Right lobe of liver (tissue), 4 donors: ENCODE results near the gene CPSF4.

Experiments used
- CTCF ChIP-seq, 4 donors: fragments of 200-600 bp in 3 of 4; fragments of 450-650 bp in 1 of 4; IDR thresholded peaks; one replicate each; pipeline versions ENCODE4 v1.5.1 to v1.8.0; 2016 to 2022; ENCODE audit warnings: antibody characterized with exemption in 4 of 4, mild to moderate bottlenecking in 2 of 4
- POLR2A ChIP-seq: fragments of 450-650 bp; IDR thresholded peaks from one replicate; pipeline ENCODE4 v1.6.1; 2017; ENCODE audit warnings: antibody characterized with exemption, mild to moderate bottlenecking
- donor health status: DM: no; HTN: no; CAD: no.
- donor health status: DM: no; HTN: no; CAD: no.
- donor health status: DM: no; HTN: yes; CAD: no.

- no peak for TF ChIP-seq CTCF (IDR thresholded peaks at IDR 0.05)
- TF ChIP-seq POLR2A = no peak
Observed at GRCh38 chr7:99437946-99438572, 684 bp upstream of the CPSF4 start.
